HG03064 (cell line): Measurements from ENCODE around the gene PAFAH1B2.
"Not testable (repeated sequence)": the region's sequence is repeated elsewhere in the genome, so short reads cannot be mapped to it uniquely, and the experiment has no call there.

ENCODE experiments used
- ATAC-seq: cut with Tn5 transposase; IDR thresholded peaks from one replicate; pipeline ENCODE4 v1.9.1; 2021; ENCODE audit warnings: low read depth; ENCODE audit not compliant: unreplicated experiment

The PAFAH1B2 gene

GRCh38 chr11:117199916-117200812 is 56.1 kb downstream of the PAFAH1B2 start:
- ATAC-seq: no peak

GRCh38 chr11:117200813-117201657 is 56.9 kb downstream of the PAFAH1B2 start:
- ATAC-seq: no peak

GRCh38 chr11:117201658-117202305 is 57.7 kb downstream of the PAFAH1B2 start:
- ATAC-seq: no peak

GRCh38 chr11:117202386-117203068 is 58.4 kb downstream of the PAFAH1B2 start:
- ATAC-seq: no peak

GRCh38 chr11:117203069-117203407 is 59.0 kb downstream of the PAFAH1B2 start:
- ATAC-seq: no peak

- no peak for ATAC-seq
Measured at GRCh38 chr11:117204283-117205080, 60.4 kb downstream of the PAFAH1B2 start.

GRCh38 chr11:117205211-117205818 is 61.2 kb downstream of the PAFAH1B2 start:
- ATAC-seq: no peak

- ATAC-seq: not testable (repeated sequence)
Measured at GRCh38 chr11:117206111-117206510, 62.0 kb downstream of the PAFAH1B2 start.

GRCh38 chr11:117206859-117207258 is 62.8 kb downstream of the PAFAH1B2 start:
- ATAC-seq: not testable (repeated sequence)

- not testable (repeated sequence) for ATAC-seq
Measured at GRCh38 chr11:117207481-117207880, 63.4 kb downstream of the PAFAH1B2 start.

GRCh38 chr11:117208710-117209109 is 64.6 kb downstream of the PAFAH1B2 start:
- not testable (repeated sequence) for ATAC-seq

- ATAC-seq: not testable (repeated sequence)
Measured at GRCh38 chr11:117209351-117210125, 65.5 kb downstream of the PAFAH1B2 start.

GRCh38 chr11:117210620-117211019 is 66.5 kb downstream of the PAFAH1B2 start:
- ATAC-seq: no peak

- ATAC-seq: no peak
Measured at GRCh38 chr11:117212697-117213355, 68.7 kb downstream of the PAFAH1B2 start.

GRCh38 chr11:117214404-117215110 is 70.5 kb downstream of the PAFAH1B2 start:
- no peak for ATAC-seq

- no peak for ATAC-seq
Measured at GRCh38 chr11:117217141-117218084, 73.3 kb downstream of the PAFAH1B2 start.
